Measurements from ENCODE around the gene PER3. TPM values are rescaled to one million over a fixed set of nuclear protein-coding genes. Genes with fewer than 3 reads are reported as not detected.

PER3 gene
- total and polyA plus RNA-seq, 10 of the 15 experiments (the other 5 are each of a cell fraction or from before 2014, with no cell fraction given): 0.06 to 0.64 (median 0.13) TPM; not detected in 1

DNA sequence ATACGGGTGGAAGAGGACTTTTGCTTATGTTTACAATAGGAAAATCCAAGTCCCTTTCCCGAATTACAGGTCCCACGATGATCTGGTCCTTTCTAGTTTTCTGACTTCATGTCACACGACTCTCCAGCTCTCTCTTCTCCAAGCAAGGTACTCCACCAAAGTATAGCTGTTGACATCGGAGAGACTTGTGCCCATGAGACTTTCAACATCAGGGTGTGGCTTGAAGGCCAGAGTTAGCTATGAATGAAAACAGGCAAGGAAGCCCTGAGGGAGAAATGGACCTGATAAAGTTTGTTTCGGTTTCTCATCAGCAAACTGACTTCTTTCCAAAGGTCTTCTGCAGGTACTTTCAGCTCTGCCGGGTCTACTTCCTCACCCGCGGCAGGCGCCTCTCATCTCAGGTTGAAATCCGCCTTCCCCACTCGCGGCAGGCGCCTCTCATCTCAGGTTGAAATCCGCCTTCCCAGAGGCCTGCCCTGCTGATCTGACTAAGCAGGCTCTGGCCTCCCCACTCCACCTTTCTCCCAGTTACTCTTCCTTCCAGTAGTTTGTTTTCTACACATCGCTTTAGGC is 2.1 kb upstream of the PER3 start:
- Histone ChIP-seq H4K20me1 (ENCODE audit: control insufficient read depth, insufficient read depth) (no peaks in the 10 kb centered on the region), H3K4me3 (no peak overlapping the region), H3K36me3 (ENCODE audit: control insufficient read depth in 2 of 2, insufficient read depth in 2 of 2, low read length in 1 of 2) (peaks cover 2 to 13% of the 10 kb centered on the region in 2 experiments; a peak in 3 of 4 replicates), H3K27ac (ENCODE audit: control insufficient read depth, insufficient read depth) (no peak overlapping the region), H2AFZ (ENCODE audit: control insufficient read depth, low read depth, low read length) (no peak overlapping the region), H3K9me3 (replicated peaks; ENCODE audit: control insufficient read depth, insufficient read depth, low read length) (no peaks in the 10 kb centered on the region), H3K9ac (ENCODE audit: control insufficient read depth, insufficient read depth, low read length) (no peak overlapping the region), H3K4me2 (ENCODE audit: control insufficient read depth, insufficient read depth) (no peak overlapping the region), H3K4me1 (ENCODE audit: control insufficient read depth, insufficient read depth, low read length) (peaks cover 7% of the 10 kb centered on the region; the same call in 1 of the 2 replicates), H3K27me3 (replicated peaks in 1 of 2; ENCODE audit: control insufficient read depth in 2 of 2, insufficient read depth in 2 of 2, low read length in 1 of 2) (no peaks in the 10 kb centered on the region), H3K79me2 (ENCODE audit: control insufficient read depth, insufficient read depth, low read length) (no peaks in the 10 kb centered on the region)
- in situ Hi-C loops (cut with MboI) (no loop called here), intact Hi-C loops (cut with micrococcal nuclease; ENCODE audit: unreplicated experiment) (no loop called here)
- WGBS (ENCODE audit: insufficient coverage, insufficient replicate concordance, low lambda C conversion rate, missing lambda C conversion rate): 91% methylated on average over 16 of the region's 16 CpGs
- BruUV-seq (replicated peaks): no TSS peak
- no peak for DNase-seq (ENCODE audit: low read depth, low spot score)
- FAIRE-seq: no peak
- no peak for TF ChIP-seq SMAD5 (IDR thresholded peaks at IDR 0.05; ENCODE audit: low read depth)
- TF ChIP-seq SPI1 (IDR thresholded peaks at IDR 0.05; ENCODE audit: borderline replicate concordance, insufficient read depth, low read depth, low read length): no peak
- no peak for TF ChIP-seq SKIL (IDR thresholded peaks at IDR 0.05; ENCODE audit: low read depth, poor library complexity, severe bottlenecking)
- no peak for TF ChIP-seq ZBTB11 (CRISPR knock-in tag; IDR thresholded peaks at IDR 0.05)
- POLR2A ChIA-PET: no interaction called here
- CTCF ChIA-PET: no interaction called here
- SMC1A ChIA-PET (ENCODE audit: uncharacterized antibody, unreplicated experiment): interaction anchor here (0.6 kb wide), 1 partner anchor 1169 kb away, joined by 3 read pairs; no protein-coding TSS in a partner anchor
- ATAC-seq: no peak
- RAD21 ChIA-PET (ENCODE audit: unreplicated experiment): no interaction called here
